HCT116 (cell line): Measurements from ENCODE around the gene SLC31A1. TPM values are rescaled to one million over a fixed set of nuclear protein-coding genes. Genes with fewer than 3 reads are reported as not detected.

Source experiments
- ATAC-seq: fragments of 200-7000 bp; cut with Tn5 transposase; 2 replicates; pipeline ENCODE4 v1.9.1; 2020; ENCODE audit warnings: mild to moderate bottlenecking, moderate library complexity
- BruUV-seq: library from RNA; stranded (reverse); fragments of 400-500 nt; replicated peaks from 2 replicates; lab custom pipeline; 2021; lab: Mats Ljungman, UMichigan
- CTCF ChIA-PET: fragments of 300-600 bp; sonication (Branson Sonifier 250); formaldehyde crosslinking; loops from one replicate; lab custom pipeline; 2021; ENCODE audit warnings: antibody characterized with exemption; lab: Charles Lee
- POLR2A ChIA-PET: fragments of 300-600, 350-600 bp; sonication (Branson Sonifier 250); formaldehyde crosslinking; loops from one replicate; lab custom pipeline; 2021; ENCODE audit warnings: antibody characterized with exemption; lab: Charles Lee
- RAD21 ChIA-PET, 2 experiments: fragments of 300-600 bp; sonication (Branson Sonifier 250); formaldehyde crosslinking; loops; one replicate each; lab custom pipeline; 2023; ENCODE audit warnings: low total read pairs in 2 of 2; ENCODE audit not compliant: uncharacterized antibody in 2 of 2, unreplicated experiment in 2 of 2, low non-redundant PET in 1 of 2; lab: Charles Lee
- DNase-seq: peaks from one replicate; pipeline ENCODE4 v3.0.0-alpha.2; 2010; ENCODE audit warnings: low read depth, low spot score
- H2AFZ ChIP-seq: fragments of 200-600 bp; shearing (Covaris generic), sonication (generic); 2 replicates; pipeline ENCODE4 v1.6.1; 2017; ENCODE audit warnings: low read depth, mixed run types, mixed read lengths, antibody characterized with exemption, low read length; ENCODE audit not compliant: poor library complexity, severe bottlenecking
- H3K27ac ChIP-seq: 2 replicates; pipeline ENCODE4 v1.5.1; 2012; ENCODE audit warnings: low read depth, low read length
- H3K27me3 ChIP-seq: fragments of 200-600 bp; sonication (generic); 2 replicates; pipeline ENCODE4 v1.6.1; 2016; ENCODE audit warnings: mixed run types, low read length, mixed read lengths; ENCODE audit not compliant: insufficient read depth
- H3K36me3 ChIP-seq, 2 experiments: fragments of 200-500 bp in 1 of 2; fragments of 200-600 bp in 1 of 2; sonication (Bioruptor generic) in 1 of 2; sonication (generic) in 1 of 2; 2 replicates each; pipeline versions ENCODE4 v1.5.1 to v1.6.1; 2014 to 2016; ENCODE audit warnings: low read length in 2 of 2, inconsistent platforms in 1 of 2, mixed read lengths in 1 of 2, mixed run types in 1 of 2; ENCODE audit not compliant: insufficient read depth in 2 of 2, control insufficient read depth in 1 of 2
- H3K4me1 ChIP-seq, 2 experiments: fragments of 200-600 bp in 1 of 2; sonication (generic) in 1 of 2; 2 replicates each; pipeline versions ENCODE4 v1.5.1 to v1.6.1; 2012 to 2017; ENCODE audit warnings: low read length in 2 of 2, inconsistent platforms in 1 of 2, mild to moderate bottlenecking in 1 of 2, mixed read lengths in 1 of 2, mixed run types in 1 of 2, moderate library complexity in 1 of 2; ENCODE audit not compliant: insufficient read depth in 2 of 2, control insufficient read depth in 1 of 2
- H3K4me2 ChIP-seq: fragments of 200-600 bp; sonication (generic); 2 replicates; pipeline ENCODE4 v1.6.1; 2017; ENCODE audit warnings: mixed run types, low read length, mixed read lengths
- H3K4me3 ChIP-seq, 2 experiments: fragments of 200-600 bp in 1 of 2; sonication (generic) in 1 of 2; replicated peaks in 1 of 2; 2 replicates each; pipeline ENCODE4 v1.5.1; 2011 to 2016; ENCODE audit warnings: low read length in 2 of 2, control low read depth in 1 of 2, low read depth in 1 of 2, mild to moderate bottlenecking in 1 of 2, mixed read lengths in 1 of 2, mixed run types in 1 of 2
- H3K79me2 ChIP-seq: fragments of 200-600 bp; sonication (generic); 2 replicates; pipeline ENCODE4 v1.6.1; 2017; ENCODE audit warnings: mild to moderate bottlenecking, mixed run types, low read length, moderate library complexity, mixed read lengths; ENCODE audit not compliant: insufficient read depth
- H3K9ac ChIP-seq: fragments of 200-600 bp; sonication (generic); 2 replicates; pipeline ENCODE4 v1.6.1; 2016; ENCODE audit warnings: low read length, mixed read lengths
- H3K9me2 ChIP-seq: fragments of 200-600 bp; sonication (generic), shearing (Covaris generic); 2 replicates; pipeline ENCODE4 v1.6.1; 2017; ENCODE audit warnings: mixed run types, mild to moderate bottlenecking, moderate library complexity; ENCODE audit not compliant: insufficient read depth
- H3K9me3 ChIP-seq, 2 experiments: fragments of 200-500 bp in 1 of 2; fragments of 200-600 bp in 1 of 2; sonication (Bioruptor generic) in 1 of 2; sonication (generic) in 1 of 2; 2 replicates each; pipeline ENCODE4 v1.6.1; 2014 to 2017; ENCODE audit warnings: low read length in 2 of 2, mixed read lengths in 2 of 2, inconsistent platforms in 1 of 2, low read depth in 1 of 2, mild to moderate bottlenecking in 1 of 2, mixed run types in 1 of 2, moderate library complexity in 1 of 2; ENCODE audit not compliant: control insufficient read depth in 1 of 2, insufficient read depth in 1 of 2
- H4K20me1 ChIP-seq: fragments of 200-600 bp; sonication (generic), shearing (Covaris generic); 2 replicates; pipeline ENCODE4 v1.6.1; 2017; ENCODE audit warnings: mixed run types, mild to moderate bottlenecking, moderate library complexity; ENCODE audit not compliant: insufficient read depth
- CBX3 ChIP-seq: IDR thresholded peaks from 2 replicates; pipeline ENCODE4 v1.6.1; 2012; ENCODE audit warnings: low read depth
- CEBPB ChIP-seq: IDR thresholded peaks from 2 replicates; pipeline ENCODE4 v1.6.1; 2012; ENCODE audit warnings: low read depth
- ELF1 ChIP-seq: IDR thresholded peaks from 2 replicates; pipeline ENCODE4 v1.6.1; 2012; ENCODE audit warnings: low read depth, borderline replicate concordance
- FOSL1 ChIP-seq: IDR thresholded peaks from 2 replicates; pipeline ENCODE4 v1.6.1; 2012; ENCODE audit warnings: low read depth
- JUND ChIP-seq: IDR thresholded peaks from 2 replicates; pipeline ENCODE4 v1.6.1; 2012
- POLR2AphosphoS5 ChIP-seq: IDR thresholded peaks from 2 replicates; pipeline ENCODE4 v1.6.1; 2011; ENCODE audit warnings: mild to moderate bottlenecking, low read depth, low read length, moderate library complexity
- RAD21 ChIP-seq: IDR thresholded peaks from 2 replicates; pipeline ENCODE4 v1.6.1; 2012; ENCODE audit warnings: low read depth, mild to moderate bottlenecking
- SIN3A ChIP-seq: IDR thresholded peaks from 2 replicates; pipeline ENCODE4 v1.6.1; 2012; ENCODE audit warnings: low read depth
- SP1 ChIP-seq: IDR thresholded peaks from 2 replicates; pipeline ENCODE4 v1.6.1; 2012; ENCODE audit warnings: low read depth
- SRF ChIP-seq: IDR thresholded peaks from 2 replicates; pipeline ENCODE4 v1.6.1; 2012; ENCODE audit warnings: low read depth
- TCF7L2 ChIP-seq: IDR thresholded peaks from 2 replicates; pipeline ENCODE4 v1.7.0; 2011; ENCODE audit warnings: borderline replicate concordance, inconsistent platforms; ENCODE audit not compliant: insufficient read depth, insufficient read length; ENCODE audit errors: extremely low read depth
- YY1 ChIP-seq: IDR thresholded peaks from 2 replicates; pipeline ENCODE4 v1.6.1; 2011; ENCODE audit warnings: low read length, low read depth, moderate library complexity, mild to moderate bottlenecking; ENCODE audit not compliant: insufficient replicate concordance; ENCODE audit errors: extremely low read depth
- ZNF274 ChIP-seq: fragments of 200-500 bp; sonication (Bioruptor generic); IDR thresholded peaks from 2 replicates; pipeline ENCODE4 v1.6.1; 2014; ENCODE audit warnings: mild to moderate bottlenecking, low read depth, low read length, inconsistent platforms
- intact Hi-C: fragments of 100-400 bp; cut with micrococcal nuclease; formaldehyde crosslinking; loops from 2 replicates; pipeline ENCODE4 v1.10.0; 2022
- total RNA-seq: library from RNA; stranded (reverse); gene quantifications from one replicate; pipeline ENCODE4 v1.2.1, GENCODE V29; 2021; ENCODE audit not compliant: unreplicated experiment
- TF ChIP-seq, protein P1 (sequence below): IDR thresholded peaks from 2 replicates; pipeline ENCODE4 v1.6.1; 2012
- TF ChIP-seq, protein P2 (sequence below), 3 experiments: fragments of 200-600 bp in 1 of 3; sonication (generic) in 1 of 3; IDR thresholded peaks in 2 of 3; conservative IDR thresholded peaks in 1 of 3; 2 replicates each; pipeline ENCODE4 v1.5.1; 2012 to 2017; ENCODE audit warnings: low read depth in 2 of 3, low read length in 2 of 3, antibody characterized with exemption in 1 of 3, borderline replicate concordance in 1 of 3, control low read depth in 1 of 3, mild to moderate bottlenecking in 1 of 3, mixed read lengths in 1 of 3, mixed run types in 1 of 3, moderate library complexity in 1 of 3; ENCODE audit not compliant: insufficient read depth in 1 of 3

The SLC31A1 gene
- total RNA-seq, 1 experiment from 2014 or later: 24.4 TPM

DNA sequence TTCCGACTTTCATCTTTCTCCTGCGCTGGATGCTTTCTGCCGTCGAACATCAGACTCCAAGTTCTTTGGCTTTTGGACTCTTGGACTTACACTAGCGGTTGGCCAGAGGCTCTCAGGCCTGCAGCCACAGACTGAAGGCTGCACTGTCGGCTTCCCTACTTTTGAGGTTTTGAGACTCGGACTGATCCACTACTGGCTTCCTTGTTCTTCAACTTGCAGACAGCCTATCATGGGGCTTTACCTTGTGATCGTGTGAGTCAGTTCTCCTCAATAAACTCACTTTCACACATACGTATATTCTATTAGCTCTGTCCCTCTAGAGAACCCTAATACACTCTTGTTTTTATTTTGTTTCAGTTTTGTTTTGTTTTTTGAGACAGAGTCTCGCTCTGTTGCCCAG, 10.5 kb upstream of the SLC31A1 start (continued):
- no peak for TF ChIP-seq ELF1
- TF ChIP-seq YY1: no peak
- no peak for TF ChIP-seq JUND
- no peak for TF ChIP-seq RAD21
- TF ChIP-seq, protein P1, sequence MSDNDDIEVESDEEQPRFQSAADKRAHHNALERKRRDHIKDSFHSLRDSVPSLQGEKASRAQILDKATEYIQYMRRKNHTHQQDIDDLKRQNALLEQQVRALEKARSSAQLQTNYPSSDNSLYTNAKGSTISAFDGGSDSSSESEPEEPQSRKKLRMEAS: no peak
- no peak for TF ChIP-seq CBX3

DNA sequence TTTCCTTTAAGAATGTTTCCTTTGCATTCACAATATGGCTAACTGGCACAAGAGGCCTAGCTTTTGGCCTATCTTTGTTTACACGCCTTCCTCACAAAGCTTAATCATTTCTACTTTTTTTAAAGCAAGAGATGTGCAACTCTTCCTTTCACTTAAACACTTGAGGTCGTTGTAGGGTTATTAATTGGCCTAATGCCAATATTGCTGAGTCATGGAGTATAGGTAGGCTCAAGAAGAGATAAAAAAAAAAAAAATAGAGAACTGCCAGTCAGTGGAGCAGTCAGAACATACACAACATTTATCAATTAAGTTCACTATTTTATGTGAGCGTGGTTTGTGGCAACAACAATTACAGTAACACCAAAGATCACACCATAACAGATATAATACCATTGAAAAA, 6.2 kb upstream of the SLC31A1 start:
- H3K36me3 ChIP-seq: 0 out of 4 replicates have a peak, but pooled peaks cover 0 to 5% of the 10 kb centered on the region in 2 experiments
- peaks cover 53% of the 10 kb centered on the region for H3K79me2 ChIP-seq
- intact Hi-C loops: no loop called here
- ChIA-PET POLR2A (no interaction called here), CTCF (no interaction called here), RAD21 (no interaction called here)
- H3K9ac ChIP-seq: no peak overlapping the region
- TF ChIP-seq ELF1: no peak
- H3K4me2 ChIP-seq: no peak overlapping the region
- H3K4me3 ChIP-seq: no peak overlapping the region
- DNase-seq: peak; percentile 16
- H4K20me1 ChIP-seq: no peaks in the 10 kb centered on the region
- H3K9me3 ChIP-seq: no peaks in the 10 kb centered on the region
- no TSS peak for BruUV-seq
- no peaks in the 10 kb centered on the region for H3K9me2 ChIP-seq
- H3K27me3 ChIP-seq: no peaks in the 10 kb centered on the region
- H2AFZ ChIP-seq: no peak overlapping the region
- peaks cover 0 to 11% of the 10 kb centered on the region in 2 experiments; a peak in 2 of 4 replicates for H3K4me1 ChIP-seq
- ATAC-seq: no peak
- no peak overlapping the region for H3K27ac ChIP-seq

DNA sequence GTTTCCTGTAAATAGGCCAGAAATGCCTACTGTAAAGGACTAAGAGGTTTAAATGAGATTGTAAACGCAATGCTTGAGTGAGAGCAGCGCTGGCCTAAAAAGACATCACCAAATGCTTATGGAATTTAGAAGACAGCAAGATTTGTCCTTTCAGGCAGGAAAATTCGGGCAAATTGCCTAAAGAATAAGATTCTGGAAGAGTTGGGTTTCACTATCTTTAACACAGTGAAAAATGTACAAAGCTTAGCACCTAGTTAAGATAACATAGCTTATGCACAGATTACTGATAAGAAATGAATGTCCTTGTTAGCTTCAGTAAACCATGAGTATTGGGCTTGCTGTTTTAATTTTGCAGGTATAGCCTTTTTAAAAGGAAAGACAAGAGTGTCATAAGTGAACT, 4.9 kb upstream of the SLC31A1 start:
- H4K20me1 ChIP-seq: no peaks in the 10 kb centered on the region
- H3K27ac ChIP-seq: no peak overlapping the region
- no peaks in the 10 kb centered on the region for H3K36me3 ChIP-seq
- no peak overlapping the region for H3K4me3 ChIP-seq
- H3K4me1 ChIP-seq: peaks cover 0 to 14% of the 10 kb centered on the region in 2 experiments; a peak in 2 of 4 replicates
- no peaks in the 10 kb centered on the region for H3K9me2 ChIP-seq
- DNase-seq: no peak
- CTCF ChIA-PET: no interaction called here
- POLR2A ChIA-PET: no interaction called here
- H3K9me3 ChIP-seq: no peaks in the 10 kb centered on the region
- no peak overlapping the region for H3K4me2 ChIP-seq
- H3K79me2 ChIP-seq: peaks cover 61% of the 10 kb centered on the region
- BruUV-seq: no TSS peak
- no peak for ATAC-seq
- no peak overlapping the region for H2AFZ ChIP-seq
- H3K27me3 ChIP-seq: no peaks in the 10 kb centered on the region
- RAD21 ChIA-PET: no interaction called here
- intact Hi-C loops: no loop called here
- no peak overlapping the region for H3K9ac ChIP-seq
- TF ChIP-seq CEBPB: no peak
- TF ChIP-seq SRF: no peak
- TF ChIP-seq, protein P2, sequence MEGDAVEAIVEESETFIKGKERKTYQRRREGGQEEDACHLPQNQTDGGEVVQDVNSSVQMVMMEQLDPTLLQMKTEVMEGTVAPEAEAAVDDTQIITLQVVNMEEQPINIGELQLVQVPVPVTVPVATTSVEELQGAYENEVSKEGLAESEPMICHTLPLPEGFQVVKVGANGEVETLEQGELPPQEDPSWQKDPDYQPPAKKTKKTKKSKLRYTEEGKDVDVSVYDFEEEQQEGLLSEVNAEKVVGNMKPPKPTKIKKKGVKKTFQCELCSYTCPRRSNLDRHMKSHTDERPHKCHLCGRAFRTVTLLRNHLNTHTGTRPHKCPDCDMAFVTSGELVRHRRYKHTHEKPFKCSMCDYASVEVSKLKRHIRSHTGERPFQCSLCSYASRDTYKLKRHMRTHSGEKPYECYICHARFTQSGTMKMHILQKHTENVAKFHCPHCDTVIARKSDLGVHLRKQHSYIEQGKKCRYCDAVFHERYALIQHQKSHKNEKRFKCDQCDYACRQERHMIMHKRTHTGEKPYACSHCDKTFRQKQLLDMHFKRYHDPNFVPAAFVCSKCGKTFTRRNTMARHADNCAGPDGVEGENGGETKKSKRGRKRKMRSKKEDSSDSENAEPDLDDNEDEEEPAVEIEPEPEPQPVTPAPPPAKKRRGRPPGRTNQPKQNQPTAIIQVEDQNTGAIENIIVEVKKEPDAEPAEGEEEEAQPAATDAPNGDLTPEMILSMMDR (IDR thresholded peaks at IDR 0.05 in 2 of 3, conservative IDR thresholded peaks at IDR 0.05 in 1 of 3; ENCODE audit: borderline replicate concordance in 1 of 3, insufficient read depth in 1 of 3, low read depth in 2 of 3, low read length in 2 of 3): no peak
- no peak for TF ChIP-seq ZNF274
- TF ChIP-seq TCF7L2: no peak
- TF ChIP-seq SP1: no peak
- TF ChIP-seq ELF1: no peak
- no peak for TF ChIP-seq JUND
- TF ChIP-seq SIN3A: no peak
- no peak for TF ChIP-seq POLR2AphosphoS5
- no peak for TF ChIP-seq FOSL1
